Mammary epithelial cell (primary cell): ENCODE data around the gene C7.
"Not testable (repeated sequence)": the region's sequence is repeated elsewhere in the genome, so short reads cannot be mapped to it uniquely, and the experiment has no call there.

Experiments used
- CTCF ChIP-seq, 2 donors: IDR thresholded peaks in 1 of 2; conservative IDR thresholded peaks in 1 of 2; 2 replicates each; pipeline ENCODE4 v1.5.1; 2011 to 2012; ENCODE audit warnings: inconsistent platforms in 2 of 2, low read length in 2 of 2, mild to moderate bottlenecking in 2 of 2, control low read depth in 1 of 2, low read depth in 1 of 2; ENCODE audit not compliant: insufficient read depth in 1 of 2; ENCODE audit errors: extremely low read depth in 1 of 2
- EZH2 ChIP-seq: IDR thresholded peaks from 2 replicates; pipeline ENCODE4 v1.6.1; 2012; ENCODE audit warnings: low read length, inconsistent platforms, borderline replicate concordance

GRCh38 chr5:40872253-40872652, 37.0 kb upstream of the C7 start:
- not testable (repeated sequence) for TF ChIP-seq CTCF (conservative IDR thresholded peaks at IDR 0.05 in 1 of 2, IDR thresholded peaks at IDR 0.05 in 1 of 2; ENCODE audit: extremely low read depth in 1 of 2, insufficient read depth in 1 of 2, low read depth in 1 of 2, low read length in 2 of 2); EZH2
